Stimulated activated CD8-positive, alpha-beta memory T cell treated with anti-CD3 and anti-CD28 coated beads, Interleukin-12 subunit alpha, Interleukin-12 subunit beta, amount 100 ng/mL, for 24 hours (primary cell): ENCODE measurements around the gene MMP14.
"Not testable (repeated sequence)": the region's sequence is repeated elsewhere in the genome, so short reads cannot be mapped to it uniquely, and the experiment has no call there.

ENCODE experiments used
- DNase-seq: peaks from one replicate; pipeline ENCODE4 v3.0.0-alpha.2; 2020; ENCODE audit errors: extremely low read depth

The MMP14 gene

GRCh38 chr14:22836301-22837113, at the start of gene MMP14:
MMP14 (plus strand) TSS chr14:22836585; CDS start chr14:22836818, 233 bp downstream.
- no peak for DNase-seq

- DNase-seq: no peak
These were observed 49.7 kb upstream of the MMP14 start for GRCh38 chr14:22786685-22787084.

GRCh38 chr14:22791301-22791700, 45.1 kb upstream of the MMP14 start:
- DNase-seq: no peak

GRCh38 chr14:22792158-22792557, 44.2 kb upstream of the MMP14 start:
- no peak for DNase-seq

GRCh38 chr14:22793550-22793949, 42.8 kb upstream of the MMP14 start:
- not testable (repeated sequence) for DNase-seq

- no peak for DNase-seq
These were observed 42.4 kb upstream of the MMP14 start for GRCh38 chr14:22793976-22794375.

GRCh38 chr14:22794551-22794951, 41.8 kb upstream of the MMP14 start:
- no peak for DNase-seq

- DNase-seq: no peak
These were observed 40.2 kb upstream of the MMP14 start for GRCh38 chr14:22796087-22796707.

GRCh38 chr14:22797017-22797917, 39.1 kb upstream of the MMP14 start:
- no peak for DNase-seq

- DNase-seq: no peak
These were observed 37.9 kb upstream of the MMP14 start for GRCh38 chr14:22798528-22798927.

- no peak for DNase-seq
These were observed 36.0 kb upstream of the MMP14 start for GRCh38 chr14:22800346-22800745.

GRCh38 chr14:22801716-22802115, 34.7 kb upstream of the MMP14 start:
- DNase-seq: no peak

GRCh38 chr14:22802860-22803686, 33.3 kb upstream of the MMP14 start:
- no peak for DNase-seq

- DNase-seq: no peak
These were observed 32.8 kb upstream of the MMP14 start for GRCh38 chr14:22803687-22803974.

GRCh38 chr14:22805235-22805634, 31.1 kb upstream of the MMP14 start:
- DNase-seq: not testable (repeated sequence)

GRCh38 chr14:22807432-22808087, 28.8 kb upstream of the MMP14 start:
- DNase-seq: no peak

- DNase-seq: no peak
These were observed 27.8 kb upstream of the MMP14 start for GRCh38 chr14:22808388-22809209.

GRCh38 chr14:22811722-22812121, 24.7 kb upstream of the MMP14 start:
- DNase-seq: no peak

- no peak for DNase-seq
These were observed 23.6 kb upstream of the MMP14 start for GRCh38 chr14:22812744-22813143.

- DNase-seq: no peak
These were observed 23.2 kb upstream of the MMP14 start for GRCh38 chr14:22813145-22813544.
